Karpas-422 (cell line): Measurements from ENCODE around the gene KCNAB1. TPM values are rescaled to one million over a fixed set of nuclear protein-coding genes. Genes with fewer than 3 reads are reported as not detected.
"Not testable (repeated sequence)": the region's sequence is repeated elsewhere in the genome, so short reads cannot be mapped to it uniquely, and the experiment has no call there.

ENCODE experiments used
- DNase-seq: peaks from one replicate; pipeline ENCODE4 v3.0.0-alpha.2; 2015
- H2AFZ ChIP-seq: fragments of 200-600 bp; sonication (generic); 2 replicates; pipeline ENCODE4 v1.6.1; 2014; ENCODE audit warnings: antibody characterized with exemption, low read length, mixed read lengths
- H3K27ac ChIP-seq: fragments of 200-600 bp; sonication (generic); 2 replicates; pipeline ENCODE4 v1.5.1; 2014; ENCODE audit warnings: mild to moderate bottlenecking, low read length, moderate library complexity
- H3K27me3 ChIP-seq: fragments of 200-600 bp; sonication (generic); 2 replicates; pipeline ENCODE4 v1.6.1; 2014; ENCODE audit warnings: low read length, mixed read lengths
- H3K36me3 ChIP-seq: fragments of 200-600 bp; sonication (generic); 2 replicates; pipeline ENCODE4 v1.6.1; 2014; ENCODE audit warnings: low read length, mixed read lengths; ENCODE audit not compliant: insufficient read depth
- H3K4me1 ChIP-seq: fragments of 200-600 bp; sonication (generic); 2 replicates; pipeline ENCODE4 v1.6.1; 2014; ENCODE audit warnings: mild to moderate bottlenecking, low read length, mixed read lengths
- H3K4me2 ChIP-seq: fragments of 200-600 bp; sonication (generic); 2 replicates; pipeline ENCODE4 v1.6.1; 2014; ENCODE audit warnings: low read length, low read depth, mild to moderate bottlenecking; ENCODE audit not compliant: poor library complexity, severe bottlenecking
- H3K4me3 ChIP-seq: fragments of 200-600 bp; sonication (generic); 2 replicates; pipeline ENCODE4 v1.5.1; 2014; ENCODE audit warnings: mild to moderate bottlenecking, antibody characterized with exemption, low read length, mixed read lengths
- H3K79me2 ChIP-seq: fragments of 200-600 bp; sonication (generic); 2 replicates; pipeline ENCODE4 v1.6.1; 2014; ENCODE audit warnings: mild to moderate bottlenecking, low read length, mixed read lengths
- H3K9ac ChIP-seq: fragments of 200-600 bp; sonication (generic); 2 replicates; pipeline ENCODE4 v1.6.0; 2014; ENCODE audit warnings: low read length
- H3K9me2 ChIP-seq: fragments of 200-600 bp; sonication (generic), shearing (Covaris generic); replicated peaks from 2 replicates; pipeline ENCODE4 v1.6.0; 2014; ENCODE audit warnings: mild to moderate bottlenecking, low read length, moderate library complexity; ENCODE audit not compliant: insufficient read depth
- H3K9me3 ChIP-seq: fragments of 300-700, 200-600 bp; sonication (generic); 2 replicates; pipeline ENCODE4 v1.6.1; 2014; ENCODE audit warnings: low read length, mixed read lengths
- H4K20me1 ChIP-seq: fragments of 200-600 bp; sonication (generic); 2 replicates; pipeline ENCODE4 v1.6.1; 2014; ENCODE audit warnings: mild to moderate bottlenecking, antibody characterized with exemption, low read length, low read depth; ENCODE audit not compliant: insufficient read depth
- total RNA-seq: library from RNA; depleted of rRNA; stranded (reverse); fragments of >200 nt; shearing (Covaris generic); gene quantifications from 2 replicates; pipeline ENCODE4 v1.2.3, GENCODE V29; 2014; ENCODE audit warnings: low replicate concordance

KCNAB1 gene
- total RNA-seq, 1 experiment from 2014 or later: not detected

- Histone ChIP-seq H4K20me1 (no peaks in the 10 kb centered on the region), H3K9me3 (no peaks in the 10 kb centered on the region), H3K79me2 (no peaks in the 10 kb centered on the region), H3K27ac (peak overlapping the region; percentile 12; the same call in 1 of the 2 replicates), H3K27me3 (no peaks in the 10 kb centered on the region), H3K9ac (no peak overlapping the region), H3K4me1 (peaks cover 59% of the 10 kb centered on the region), H3K4me3 (no peak overlapping the region), H3K9me2 (no peaks in the 10 kb centered on the region), H3K36me3 (no peaks in the 10 kb centered on the region), H3K4me2 (no peak overlapping the region), H2AFZ (peak overlapping the region; percentile 45; the same call in 1 of the 2 replicates)
- no peak for DNase-seq
Measured at GRCh38 chr3:156563900-156564682, 443.7 kb downstream of the KCNAB1 start.

- not testable (repeated sequence) for H3K9me2 ChIP-seq, H2AFZ ChIP-seq, H3K27me3 ChIP-seq, H3K79me2 ChIP-seq, H3K36me3 ChIP-seq, H3K9ac ChIP-seq, H3K9me3 ChIP-seq, H4K20me1 ChIP-seq
- DNase-seq: peak; percentile 78
- peak overlapping the region; percentile 39 for H3K4me2 ChIP-seq
- H3K4me3 ChIP-seq: 0 out of 2 replicates have a peak overlapping the region, but pooled peaks have one; percentile 11
- peaks cover 33% of the 10 kb centered on the region for H3K4me1 ChIP-seq
- H3K27ac ChIP-seq: peak overlapping the region; percentile 58
Measured at GRCh38 chr3:156569016-156569415, 448.6 kb downstream of the KCNAB1 start.

GRCh38 chr3:156569881-156570280 lies 449.5 kb downstream of the KCNAB1 start:
- not testable (repeated sequence) for DNase-seq
- peak overlapping the region; percentile 39 for H3K4me2 ChIP-seq

GRCh38 chr3:156575641-156576040 lies 455.3 kb downstream of the KCNAB1 start:
- H3K4me2 ChIP-seq: no peak overlapping the region
- no peaks in the 10 kb centered on the region for H3K27me3 ChIP-seq
- no peaks in the 10 kb centered on the region for H3K36me3 ChIP-seq
- no peaks in the 10 kb centered on the region for H4K20me1 ChIP-seq
- no peaks in the 10 kb centered on the region for H3K9me3 ChIP-seq
- H3K4me3 ChIP-seq: no peak overlapping the region
- H2AFZ ChIP-seq: no peak overlapping the region
- no peak for DNase-seq
- no peaks in the 10 kb centered on the region for H3K79me2 ChIP-seq
- H3K4me1 ChIP-seq: peaks cover 26% of the 10 kb centered on the region
- no peaks in the 10 kb centered on the region for H3K9me2 ChIP-seq
- no peak overlapping the region for H3K27ac ChIP-seq
- no peak overlapping the region for H3K9ac ChIP-seq

More at GRCh38 chr3:156569881-156570280, 449.5 kb downstream of the KCNAB1 start:
- H3K9me3 ChIP-seq, H3K4me3 ChIP-seq, H4K20me1 ChIP-seq, H3K9ac ChIP-seq, H3K27ac ChIP-seq, H3K9me2 ChIP-seq, H3K36me3 ChIP-seq, H3K27me3 ChIP-seq, H3K79me2 ChIP-seq: not testable (repeated sequence)
- 0 out of 2 replicates have a peak overlapping the region, but pooled peaks have one; percentile 35 for H2AFZ ChIP-seq
- peaks cover 27% of the 10 kb centered on the region for H3K4me1 ChIP-seq

GRCh38 chr3:156576051-156576450 lies 455.7 kb downstream of the KCNAB1 start:
- Histone ChIP-seq H3K36me3 (no peaks in the 10 kb centered on the region), H3K4me1 (peaks cover 27% of the 10 kb centered on the region), H3K79me2 (no peaks in the 10 kb centered on the region), H3K27me3 (no peaks in the 10 kb centered on the region), H3K4me3 (no peak overlapping the region), H3K9me3 (no peaks in the 10 kb centered on the region), H3K4me2 (no peak overlapping the region), H3K9ac (no peak overlapping the region), H4K20me1 (no peaks in the 10 kb centered on the region), H2AFZ (no peak overlapping the region), H3K9me2 (no peaks in the 10 kb centered on the region), H3K27ac (no peak overlapping the region)
- DNase-seq: no peak

- Histone ChIP-seq H3K9me3 (no peaks in the 10 kb centered on the region), H3K9me2 (no peaks in the 10 kb centered on the region), H3K9ac (no peak overlapping the region), H3K4me3 (no peak overlapping the region), H2AFZ (no peak overlapping the region), H3K4me2 (no peak overlapping the region), H3K27ac (no peak overlapping the region), H3K36me3 (no peaks in the 10 kb centered on the region), H3K27me3 (no peaks in the 10 kb centered on the region), H3K79me2 (no peaks in the 10 kb centered on the region), H3K4me1 (peaks cover 27% of the 10 kb centered on the region), H4K20me1 (no peaks in the 10 kb centered on the region)
- DNase-seq: no peak
Measured at GRCh38 chr3:156576651-156577348, 456.4 kb downstream of the KCNAB1 start.

- Histone ChIP-seq H3K9ac (no peak overlapping the region), H3K79me2 (no peaks in the 10 kb centered on the region)
Measured at GRCh38 chr3:156577736-156578135, 457.4 kb downstream of the KCNAB1 start.

GRCh38 chr3:156579427-156579851 lies 459.1 kb downstream of the KCNAB1 start:
- no peaks in the 10 kb centered on the region for H3K36me3 ChIP-seq
- H3K79me2 ChIP-seq: no peaks in the 10 kb centered on the region
- H4K20me1 ChIP-seq: no peaks in the 10 kb centered on the region
- H3K27ac ChIP-seq: no peak overlapping the region
- H2AFZ ChIP-seq: peak overlapping the region; percentile 14; the same call in 1 of the 2 replicates
- H3K9me2 ChIP-seq: no peaks in the 10 kb centered on the region
- H3K4me1 ChIP-seq: peaks cover 40% of the 10 kb centered on the region
- no peak for DNase-seq
- no peak overlapping the region for H3K4me2 ChIP-seq
- H3K9me3 ChIP-seq: no peaks in the 10 kb centered on the region
- H3K9ac ChIP-seq: no peak overlapping the region
- no peak overlapping the region for H3K4me3 ChIP-seq
- H3K27me3 ChIP-seq: no peaks in the 10 kb centered on the region

More at GRCh38 chr3:156577736-156578135, 457.4 kb downstream of the KCNAB1 start:
- Histone ChIP-seq H4K20me1 (no peaks in the 10 kb centered on the region), H3K4me3 (no peak overlapping the region), H3K9me3 (no peaks in the 10 kb centered on the region), H3K27me3 (no peaks in the 10 kb centered on the region), H3K9me2 (no peaks in the 10 kb centered on the region), H3K36me3 (no peaks in the 10 kb centered on the region), H2AFZ (no peak overlapping the region), H3K27ac (no peak overlapping the region), H3K4me2 (no peak overlapping the region), H3K4me1 (peaks cover 34% of the 10 kb centered on the region)
- DNase-seq: no peak
